Thyroid gland (tissue), 4 donors: ENCODE data around the gene SLC22A4.

Experiments
- CTCF ChIP-seq, 6 experiments: fragments of 200-600 bp in 3 of 6; fragments of 450-650 bp in 3 of 6; sonication (generic) in 3 of 6; IDR thresholded peaks; one replicate each; pipeline ENCODE4 v1.5.1; 2016 to 2019; ENCODE audit warnings: antibody characterized with exemption in 6 of 6, mild to moderate bottlenecking in 2 of 6, inconsistent platforms in 1 of 6, moderate library complexity in 1 of 6
- POLR2A ChIP-seq, 2 donors: fragments of 450-650 bp; IDR thresholded peaks; one replicate each; pipeline ENCODE4 v1.6.1; 2017; ENCODE audit warnings: antibody characterized with exemption in 2 of 2, mild to moderate bottlenecking in 2 of 2, moderate library complexity in 1 of 2

DNA sequence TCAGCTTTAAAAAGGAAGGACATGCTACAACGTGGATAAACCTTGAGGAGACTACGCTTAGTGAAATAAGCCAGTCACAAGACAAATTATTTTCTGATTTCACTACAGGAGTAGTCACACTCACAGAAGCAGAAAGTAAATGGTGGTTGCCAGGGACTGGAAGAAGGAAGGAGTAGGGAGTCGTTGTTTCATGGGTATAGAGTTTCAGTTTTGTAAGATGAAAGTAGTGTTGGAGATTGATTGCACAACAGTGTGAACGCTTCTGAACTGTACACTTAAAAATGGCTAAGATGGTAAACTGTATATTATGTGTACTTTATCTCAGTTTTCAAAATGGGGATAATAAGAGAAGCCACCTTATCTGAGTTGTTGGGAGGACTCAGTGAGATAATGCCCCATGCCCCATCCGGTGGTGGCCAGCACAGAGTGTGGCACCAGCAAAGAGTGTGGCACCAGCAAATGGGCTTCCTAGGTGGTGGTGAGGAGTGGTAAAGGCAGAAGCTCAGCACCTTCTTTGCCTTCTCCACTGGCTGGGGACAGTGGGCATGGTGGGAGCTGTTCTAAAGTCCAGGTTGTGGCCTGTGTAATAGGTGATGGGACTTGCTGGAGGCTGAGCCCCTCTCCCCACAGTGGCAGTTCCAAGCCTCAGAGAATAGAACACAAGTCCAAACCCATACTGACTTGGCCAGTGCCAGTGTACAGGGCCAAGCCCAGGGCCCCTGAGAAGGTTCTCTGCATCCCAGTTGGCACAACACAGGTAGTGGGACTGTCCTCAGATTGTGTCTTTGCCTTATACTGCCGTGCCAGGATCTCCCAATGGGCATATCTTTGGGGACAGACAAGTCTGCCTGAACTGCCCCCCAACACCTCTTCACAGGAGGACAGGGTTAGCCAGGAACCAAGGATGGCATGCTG, 4.4 kb downstream of the SLC22A4 start:
- TF ChIP-seq POLR2A (IDR thresholded peaks at IDR 0.05) = no peak
- TF ChIP-seq CTCF (IDR thresholded peaks at IDR 0.05) = no peak
